Germinal center (tissue), 1 donor: ENCODE measurements around the gene BRD4.

Experiments
- DNase-seq: peaks from one replicate; pipeline ENCODE4 v3.0.0; 2012; ENCODE audit warnings: mixed read lengths, low spot score

The BRD4 gene

DNA sequence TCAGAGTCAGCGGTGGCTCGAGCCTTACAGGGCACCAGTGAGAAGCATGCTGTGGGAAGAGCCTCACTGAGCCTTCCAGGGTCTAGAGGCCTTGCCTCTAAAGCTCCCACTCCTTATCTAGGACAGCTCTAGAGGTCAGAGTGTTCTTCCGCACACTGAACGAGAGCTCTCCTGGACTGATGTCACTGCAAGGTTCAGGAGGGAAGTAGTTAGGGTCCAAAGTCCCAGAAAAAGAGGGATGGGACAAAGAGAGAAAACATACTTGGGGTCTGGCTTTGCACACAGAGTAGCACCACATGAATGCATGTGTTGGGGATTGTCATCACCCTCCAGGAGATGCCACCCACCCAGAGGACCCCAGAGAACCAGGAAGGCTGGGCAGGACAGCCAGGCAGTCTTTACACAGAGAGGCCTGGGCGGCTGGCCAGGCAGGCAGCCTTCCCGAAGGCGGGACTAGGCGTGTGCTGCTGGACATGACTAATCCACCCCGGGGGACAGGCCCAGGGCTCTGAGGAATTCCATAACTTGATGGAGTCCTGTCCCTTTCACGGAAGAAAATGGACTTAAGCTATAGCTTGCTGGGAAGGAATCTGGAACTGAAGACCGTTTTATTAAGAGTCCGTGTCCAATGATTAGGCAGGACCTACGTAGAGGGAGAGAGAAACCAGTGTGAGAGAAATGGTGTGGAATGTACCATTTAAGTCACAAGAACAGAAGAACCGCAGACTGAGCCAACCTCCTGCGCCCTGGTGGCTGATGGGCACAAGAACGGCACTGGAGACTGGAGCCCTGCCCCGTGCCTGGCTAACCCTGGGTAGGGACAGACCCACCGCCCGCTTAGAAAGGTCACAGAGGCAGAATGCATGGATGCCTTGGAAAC lies 83.5 kb downstream of the BRD4 start:
- DNase-seq: no peak

DNA sequence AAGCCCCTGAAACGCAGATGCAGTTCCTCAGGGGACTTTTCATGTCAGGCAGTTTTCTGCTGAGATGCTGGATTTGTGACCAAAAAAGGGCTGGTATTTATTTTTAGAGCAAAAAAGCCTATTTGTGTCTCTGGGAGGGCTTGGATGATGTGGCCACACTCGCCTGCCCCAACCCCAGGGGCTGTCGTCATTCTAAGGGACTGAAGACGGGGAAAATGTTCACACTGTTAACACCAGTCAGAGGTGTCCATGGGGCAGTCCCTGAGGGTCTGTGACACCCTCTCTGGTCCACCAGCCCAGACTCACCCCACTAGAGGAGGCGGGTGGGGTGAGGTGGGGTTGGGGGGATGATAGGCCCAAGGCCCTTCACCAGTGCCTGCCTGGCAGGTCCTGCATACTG lies 84.2 kb downstream of the BRD4 start:
- DNase-seq: no peak

DNA sequence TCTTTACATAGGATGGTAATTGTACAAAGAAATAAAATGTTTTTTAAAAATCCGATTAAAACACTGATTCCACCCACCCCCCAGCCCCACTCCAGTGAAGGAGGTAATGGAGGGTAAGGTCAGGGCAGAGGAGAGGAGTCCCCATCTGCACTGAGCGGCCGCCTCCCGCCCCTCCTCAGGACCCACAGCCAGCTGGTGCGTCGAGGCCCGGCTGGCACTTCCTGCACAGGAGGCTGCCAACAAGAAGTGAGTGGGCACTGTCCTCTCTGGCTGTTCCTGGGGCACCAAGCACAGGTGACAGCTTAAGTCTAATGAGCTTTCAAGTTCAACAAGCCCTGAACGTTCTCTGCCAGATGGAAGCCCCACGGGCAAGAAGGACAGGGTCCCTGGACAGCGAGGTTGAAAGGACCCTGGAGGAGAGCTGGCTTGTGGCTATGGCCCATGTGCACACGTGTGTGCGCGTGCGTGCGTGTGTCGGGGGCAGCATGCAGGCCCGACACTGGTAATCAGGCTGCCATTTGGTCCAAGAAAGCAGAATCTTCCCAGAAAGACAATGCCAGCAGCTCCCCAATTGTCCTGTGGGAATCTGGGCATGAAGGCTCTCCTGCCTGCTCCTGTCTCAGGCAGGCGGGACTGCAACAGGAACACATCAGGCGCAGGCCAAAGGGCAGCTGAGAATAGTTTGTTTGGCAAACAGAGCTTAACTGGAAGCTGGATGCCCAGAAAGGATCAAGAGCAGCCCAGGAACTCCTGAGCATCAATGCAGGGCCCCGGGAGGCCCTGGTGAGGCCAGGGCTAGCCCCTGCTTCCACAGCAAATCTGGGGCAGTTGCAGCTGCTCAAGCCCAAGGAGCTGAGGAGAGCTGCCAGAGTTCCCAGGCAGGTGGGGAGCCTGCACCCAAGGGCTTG lies 85.0 kb downstream of the BRD4 start:
- DNase-seq: no peak

DNA sequence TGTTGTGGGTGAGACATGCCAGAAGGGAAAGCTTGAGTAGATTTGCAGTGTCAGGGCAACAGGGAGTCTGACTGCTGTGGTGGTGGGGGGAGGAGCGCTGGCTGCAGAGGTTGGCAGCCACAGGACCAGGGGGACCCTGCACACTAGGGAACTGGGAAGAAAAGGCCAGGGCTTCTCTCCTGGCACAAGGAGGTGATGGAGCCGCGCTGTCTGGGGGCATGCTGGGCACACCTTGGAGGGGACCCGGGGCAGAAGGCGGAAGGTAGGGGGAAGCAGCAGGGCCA lies 86.2 kb downstream of the BRD4 start:
- DNase-seq: no peak

DNA sequence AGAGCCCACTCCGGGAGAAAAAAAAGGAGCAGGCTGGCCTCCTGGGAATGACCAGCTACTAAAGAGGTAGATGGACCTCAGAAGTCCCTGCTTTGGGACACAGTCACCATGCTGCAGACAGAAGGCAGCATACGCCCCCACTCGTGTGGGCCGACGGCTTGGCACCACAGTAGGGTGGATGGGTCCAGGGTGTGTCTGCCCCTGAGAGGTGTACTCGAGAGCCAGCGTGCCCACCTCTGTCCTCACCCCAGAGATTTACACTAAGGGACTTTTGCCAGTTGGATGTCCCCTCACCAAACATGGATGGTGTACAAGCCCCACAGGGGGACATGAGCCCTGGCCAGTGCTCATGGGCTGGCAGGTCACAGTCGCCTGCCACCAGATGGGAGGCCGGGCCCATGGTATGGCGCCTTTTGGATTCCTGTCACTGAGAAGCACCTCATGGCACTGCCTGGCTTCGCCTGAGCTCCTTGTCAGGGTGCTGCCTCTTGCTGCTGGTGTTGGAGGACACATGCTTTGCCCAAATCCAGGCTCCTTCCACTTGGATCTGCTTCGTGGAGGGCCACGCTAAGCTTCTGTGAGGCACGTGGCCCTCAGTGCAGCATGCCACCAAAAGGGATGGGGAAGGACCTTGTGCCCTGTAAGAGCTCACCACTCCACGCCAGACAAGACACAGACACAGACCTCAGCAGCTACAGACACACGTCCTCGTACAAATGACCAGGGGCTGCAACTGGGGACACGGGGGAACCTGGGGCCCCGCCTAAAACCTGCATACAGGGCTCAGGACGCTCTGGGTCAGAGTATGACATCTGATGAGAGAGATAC lies 86.8 kb downstream of the BRD4 start:
- DNase-seq: no peak

DNA sequence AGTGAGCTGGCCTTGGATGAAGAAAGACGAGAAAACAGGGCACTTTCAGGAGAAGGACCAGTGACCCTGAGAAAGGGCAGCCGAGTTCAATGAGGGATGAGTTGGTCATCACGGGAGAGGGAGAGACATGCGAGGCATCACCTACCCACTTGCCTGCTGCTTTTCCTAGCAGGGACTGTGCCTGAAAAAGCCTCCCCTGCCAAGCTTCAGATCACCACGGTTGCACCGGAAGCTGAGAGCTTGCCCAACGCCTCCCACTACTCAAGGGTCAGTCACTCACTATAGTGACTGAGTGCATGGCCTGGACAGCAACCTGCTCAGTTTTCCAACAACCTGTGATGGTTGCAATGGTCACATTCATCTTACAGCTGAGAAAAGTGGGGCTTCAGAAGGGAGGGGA lies 87.5 kb downstream of the BRD4 start:
- DNase-seq: no peak

DNA sequence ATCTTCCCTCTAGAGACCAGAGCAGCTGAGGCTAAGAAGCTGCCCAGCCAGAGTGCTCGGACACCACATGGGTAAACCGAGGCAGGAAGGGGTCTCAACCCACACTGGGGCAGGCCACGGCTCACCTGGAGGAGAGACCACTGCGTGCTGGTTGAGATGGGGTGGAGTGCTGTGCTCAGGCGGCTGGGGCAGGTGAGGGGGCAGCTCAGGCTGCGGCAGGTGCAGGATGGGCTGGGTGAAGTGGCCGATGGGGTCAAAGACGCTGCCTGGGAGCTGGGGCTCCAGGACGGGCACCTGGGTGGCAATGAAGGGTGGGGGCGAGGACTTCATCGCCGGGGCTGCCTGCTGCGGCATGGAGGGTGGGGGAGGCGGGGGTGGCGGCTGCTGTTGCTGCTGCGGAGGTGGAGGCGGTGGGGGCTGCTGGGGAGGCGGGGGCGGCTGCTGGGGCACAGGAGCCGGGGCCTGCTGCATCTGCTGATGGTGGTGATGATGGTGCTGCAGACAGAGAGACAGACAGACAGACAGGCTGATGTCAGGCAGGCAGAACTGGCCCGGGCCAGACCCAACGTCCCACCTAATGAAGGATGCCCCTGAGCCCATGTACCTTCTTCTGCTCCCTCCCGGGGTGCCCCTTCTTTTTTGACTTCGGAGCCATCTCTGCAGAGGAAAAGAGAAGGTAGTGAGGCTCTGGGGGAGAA lies 88.1 kb downstream of the BRD4 start:
- no peak for DNase-seq

DNA sequence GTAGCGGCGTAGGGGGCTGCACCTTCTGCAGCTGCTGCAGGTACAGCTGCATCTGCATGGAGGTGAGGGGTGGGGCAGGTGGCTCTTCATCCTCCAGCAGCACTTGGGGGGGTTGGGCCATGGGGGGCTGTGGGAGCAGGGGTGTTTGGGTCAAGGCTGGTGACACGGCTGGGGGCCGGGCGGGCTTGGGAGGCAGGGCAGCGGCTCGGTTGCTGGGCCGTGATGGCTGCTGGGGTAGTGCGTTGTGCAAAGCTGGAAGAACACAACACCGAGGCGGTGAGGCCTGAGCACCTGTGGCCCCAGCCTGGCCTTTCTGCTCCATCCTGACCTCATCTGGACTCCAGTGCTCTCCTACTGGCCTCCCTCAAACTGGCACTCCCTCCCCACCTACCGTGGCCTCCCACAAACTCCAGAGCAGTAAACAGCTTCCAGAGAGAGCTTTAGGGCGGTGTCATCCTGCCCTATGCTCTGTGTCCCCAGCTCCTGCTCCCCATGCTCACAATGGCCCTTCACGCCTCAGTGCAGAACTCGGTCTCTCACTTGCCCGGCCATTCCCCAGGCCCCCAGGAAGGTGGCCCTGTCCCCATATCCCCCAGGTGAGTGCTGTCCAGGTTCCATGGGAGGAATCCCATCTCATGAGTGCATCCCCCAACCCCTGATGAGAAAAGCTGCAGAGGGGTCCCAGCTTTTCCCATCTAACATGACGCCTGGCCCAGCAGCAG lies 88.9 kb downstream of the BRD4 start:
- DNase-seq: no peak

DNA sequence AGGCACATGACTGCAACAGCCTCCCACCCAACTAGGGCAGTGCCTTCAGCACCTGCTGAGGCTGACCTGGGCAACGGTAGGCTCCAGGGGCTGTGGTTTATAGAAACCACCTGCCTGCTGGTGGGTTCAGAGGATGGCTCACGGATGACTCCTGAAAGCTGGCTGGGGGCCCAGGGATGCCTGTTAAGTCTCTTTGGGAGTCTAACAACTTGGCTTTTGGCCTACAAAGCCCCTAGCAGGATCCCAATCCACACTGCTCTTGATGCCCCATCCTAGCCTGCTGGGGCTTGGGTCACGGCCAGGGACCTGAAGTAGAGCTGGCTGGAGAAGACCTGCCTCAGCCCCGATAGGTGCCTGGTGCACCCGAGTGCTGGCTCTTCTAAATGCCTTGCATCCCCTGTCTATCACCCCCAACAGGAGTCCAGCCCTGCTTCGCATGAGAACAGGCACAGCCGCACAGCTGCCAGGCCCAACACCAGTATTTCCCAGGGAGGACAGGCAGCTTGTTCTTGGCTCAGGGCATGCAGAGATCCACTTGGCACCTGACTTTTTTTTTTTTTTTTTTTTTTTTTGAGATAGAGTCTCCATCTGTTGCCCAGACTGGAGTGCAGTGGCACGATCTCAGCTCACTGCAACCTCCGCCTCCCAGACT lies 91.0 kb downstream of the BRD4 start:
- no peak for DNase-seq

DNA sequence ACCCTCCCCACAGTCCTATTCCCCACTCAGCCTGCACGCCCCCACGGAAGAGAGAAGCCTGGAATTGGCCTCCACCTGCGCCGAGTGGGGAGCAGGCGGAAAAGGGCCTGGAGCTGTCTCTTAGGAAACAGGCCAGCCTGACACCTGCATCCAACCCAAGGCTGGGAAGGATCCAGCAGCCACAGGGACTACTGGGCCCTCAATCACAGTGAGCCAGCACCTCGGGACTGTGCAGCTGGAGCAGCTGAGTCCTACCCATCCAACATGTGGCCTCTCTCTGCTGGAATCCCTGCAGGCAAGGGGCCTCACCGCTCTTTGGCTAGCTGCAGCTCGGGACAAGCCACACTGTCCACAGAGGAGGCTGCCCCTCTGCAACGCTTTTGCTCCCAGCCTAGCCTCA lies 91.8 kb downstream of the BRD4 start:
- DNase-seq: no peak

DNA sequence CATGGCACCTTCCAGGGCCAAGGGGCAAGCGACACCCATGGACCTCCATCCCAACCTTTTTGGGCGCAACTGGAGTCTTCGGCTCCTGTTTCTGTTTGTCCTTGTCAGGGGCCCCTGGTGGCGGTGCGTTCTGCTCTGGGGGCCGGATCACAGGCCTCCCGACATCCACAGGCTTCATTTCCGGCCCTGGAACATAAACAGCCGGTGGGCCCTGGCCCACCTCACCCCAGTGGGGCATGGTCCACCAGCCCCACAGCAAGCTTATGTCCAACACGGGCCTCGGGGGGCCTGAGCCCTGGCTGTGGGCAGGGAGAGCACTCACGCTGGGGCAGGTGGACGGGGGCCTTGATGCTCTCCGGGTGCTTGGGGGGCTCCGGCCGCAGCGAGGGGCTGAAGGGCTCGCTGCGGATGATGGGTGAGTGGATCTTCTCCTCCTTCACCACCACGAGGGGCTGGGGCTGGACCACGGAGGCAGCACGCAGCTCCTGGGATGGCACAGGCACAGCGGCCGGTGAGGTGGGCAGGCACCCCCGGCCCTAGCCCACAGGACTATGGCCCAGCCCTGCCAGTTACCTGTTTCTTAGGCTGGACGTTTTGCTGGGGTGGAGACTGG lies 92.9 kb downstream of the BRD4 start:
- DNase-seq: no peak

DNA sequence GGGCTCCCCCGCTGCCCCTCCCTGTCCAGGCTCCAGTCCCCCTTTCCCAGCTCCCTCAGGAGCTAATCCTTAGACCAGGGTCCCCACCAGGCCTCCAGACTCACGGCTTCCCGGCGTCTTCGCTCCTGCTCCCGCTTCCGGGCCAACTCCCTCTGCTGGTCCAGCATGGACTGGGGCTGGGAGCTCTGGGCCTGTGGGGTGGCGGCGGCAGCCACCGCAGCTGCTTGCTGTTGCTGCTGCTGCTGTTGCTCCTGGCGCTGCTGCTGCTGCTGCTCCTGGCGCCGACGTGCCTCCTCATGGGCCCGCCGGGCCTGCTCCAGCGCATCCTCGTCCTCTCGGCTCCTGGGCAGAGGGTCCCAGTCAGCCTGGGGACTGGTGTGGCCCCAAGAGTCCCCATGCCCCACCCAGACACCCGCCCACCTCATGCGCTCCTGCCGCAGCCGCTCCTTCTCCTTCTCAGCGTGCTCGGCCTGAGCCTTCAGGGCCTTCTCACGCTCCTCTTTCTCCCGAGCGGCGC lies 93.6 kb downstream of the BRD4 start:
- no peak for DNase-seq

DNA sequence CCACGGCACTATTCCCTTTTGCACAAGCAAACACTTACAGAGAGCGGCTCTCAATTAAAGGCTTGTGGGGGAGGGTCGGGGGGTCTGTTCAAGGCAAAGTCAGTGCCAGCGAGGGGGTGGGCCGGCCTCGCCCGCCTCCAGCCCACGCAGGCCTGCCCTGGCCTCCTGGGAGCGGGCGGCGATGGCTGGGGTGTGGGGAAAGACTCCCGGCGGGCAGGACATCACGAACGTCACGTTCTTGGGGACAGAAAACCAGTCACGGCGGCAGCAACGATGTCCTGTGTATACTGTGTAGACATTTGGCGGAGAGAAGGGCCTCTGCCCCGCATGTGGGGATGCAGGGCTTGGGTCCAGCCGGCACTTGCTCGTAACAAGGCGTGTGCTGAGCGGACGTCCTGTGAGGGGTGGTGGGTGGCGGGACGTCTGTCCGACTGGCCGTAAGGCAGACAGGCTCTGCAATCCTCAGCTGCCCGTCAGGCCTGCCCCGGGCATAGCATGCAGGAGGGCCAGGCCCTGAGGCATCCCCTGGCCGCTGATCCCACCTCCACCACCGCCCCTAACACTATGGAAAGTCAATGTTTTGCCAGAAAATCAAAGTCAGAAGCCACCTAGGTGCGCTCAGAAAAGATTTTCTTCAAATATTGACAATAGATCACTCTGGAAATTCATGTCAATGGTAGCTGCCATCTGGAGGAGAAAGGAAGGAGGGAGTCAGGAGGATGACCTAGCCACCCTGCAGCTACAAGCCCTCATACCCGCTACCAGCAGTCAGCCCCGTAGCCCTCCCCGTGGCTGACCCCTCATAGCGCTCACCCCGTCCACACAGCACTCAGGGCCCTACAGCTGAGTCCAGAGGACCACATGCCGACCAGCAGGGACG lies 94.3 kb downstream of the BRD4 start:
- no peak for DNase-seq

DNA sequence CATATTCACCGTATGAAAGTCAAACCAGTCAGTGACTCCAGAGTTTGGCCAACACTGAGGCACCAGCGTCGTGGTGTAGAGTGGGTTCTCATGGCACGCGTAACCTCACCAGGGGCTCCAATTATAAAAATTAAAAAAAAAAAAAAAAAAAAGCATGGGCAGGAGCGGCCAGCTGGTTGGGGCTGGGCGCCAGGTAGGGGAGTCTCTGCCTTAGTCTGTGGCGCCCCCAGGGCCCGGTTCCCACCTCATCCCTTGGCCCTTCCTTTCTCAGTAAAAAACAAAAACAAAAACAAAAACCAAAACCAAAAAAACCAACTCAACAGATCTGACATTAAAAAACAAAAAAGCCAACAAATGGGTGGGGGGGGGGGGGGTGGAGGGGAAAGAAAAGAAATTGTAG lies 95.5 kb downstream of the BRD4 start:
- no peak for DNase-seq

DNA sequence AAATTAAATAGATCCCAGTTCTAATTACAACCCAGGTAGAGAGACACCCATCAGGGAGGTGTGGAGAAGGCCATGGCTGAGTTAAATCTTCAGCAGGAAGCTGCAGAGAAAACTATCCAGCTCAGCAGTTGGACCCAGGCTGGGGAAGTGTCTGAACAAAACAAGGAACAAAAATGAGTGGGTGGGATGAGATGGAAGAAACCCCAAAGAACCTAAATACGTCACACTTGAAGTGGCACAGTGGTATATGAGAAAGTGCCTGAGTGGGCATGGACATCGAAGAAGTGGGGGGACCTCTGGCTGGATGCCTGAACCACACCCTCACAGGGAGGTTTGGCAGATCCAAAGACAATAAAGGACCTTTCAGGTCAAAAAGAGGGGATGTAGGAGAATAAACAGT lies 96.6 kb downstream of the BRD4 start:
- DNase-seq: no peak

DNA sequence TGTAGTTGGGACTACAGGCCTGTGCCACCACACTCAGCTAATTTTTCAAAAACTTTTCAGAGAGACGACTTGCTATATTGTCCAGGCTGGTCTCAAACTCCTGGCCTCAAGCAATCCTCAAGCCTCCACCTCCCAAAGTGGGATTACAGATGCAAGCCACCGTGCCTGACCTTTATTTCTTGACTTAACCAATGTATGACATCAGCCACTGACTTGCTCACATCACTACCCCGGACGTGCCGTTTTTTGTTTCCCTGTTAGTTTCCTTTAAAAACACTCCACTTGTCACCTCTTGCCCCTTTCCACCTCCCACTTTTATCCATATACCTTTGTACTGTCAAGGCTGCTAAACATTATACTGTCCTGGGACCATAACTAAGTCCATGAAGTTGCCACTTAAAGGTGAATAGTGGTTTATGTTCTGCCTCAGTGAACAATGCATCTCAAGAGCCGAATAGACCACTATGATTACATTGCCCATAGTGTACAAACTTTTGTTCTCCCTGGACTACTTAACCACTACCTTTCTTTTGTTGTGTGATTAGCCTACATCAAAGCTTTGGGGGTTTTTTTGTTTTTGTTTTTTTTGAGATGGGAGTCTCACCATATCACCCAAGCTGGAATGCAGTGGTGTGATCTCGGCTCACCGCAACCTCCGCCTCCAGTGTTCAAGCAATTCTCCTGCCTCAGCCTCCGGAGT lies 97.8 kb downstream of the BRD4 start:
- DNase-seq: no peak

DNA sequence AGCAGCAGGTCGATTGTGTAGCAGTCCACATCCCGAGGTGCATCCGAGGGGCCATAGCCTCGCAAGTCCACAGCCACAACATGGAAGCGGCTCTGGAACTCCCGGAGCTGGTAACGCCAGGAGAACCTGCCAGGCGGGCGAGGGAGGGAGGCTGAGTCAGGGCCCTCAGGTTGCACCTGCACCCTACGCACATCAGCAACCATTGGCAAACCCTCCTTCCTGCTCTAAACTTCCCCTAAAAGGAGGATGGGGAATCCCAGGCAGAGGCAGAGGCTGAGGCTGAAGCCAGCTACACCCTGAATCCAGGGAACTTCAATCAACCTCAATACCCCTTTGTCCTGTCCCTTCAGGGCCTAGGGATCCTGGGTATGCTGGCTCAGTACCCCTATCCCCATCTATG lies 101.1 kb downstream of the BRD4 start:
- DNase-seq: no peak

DNA sequence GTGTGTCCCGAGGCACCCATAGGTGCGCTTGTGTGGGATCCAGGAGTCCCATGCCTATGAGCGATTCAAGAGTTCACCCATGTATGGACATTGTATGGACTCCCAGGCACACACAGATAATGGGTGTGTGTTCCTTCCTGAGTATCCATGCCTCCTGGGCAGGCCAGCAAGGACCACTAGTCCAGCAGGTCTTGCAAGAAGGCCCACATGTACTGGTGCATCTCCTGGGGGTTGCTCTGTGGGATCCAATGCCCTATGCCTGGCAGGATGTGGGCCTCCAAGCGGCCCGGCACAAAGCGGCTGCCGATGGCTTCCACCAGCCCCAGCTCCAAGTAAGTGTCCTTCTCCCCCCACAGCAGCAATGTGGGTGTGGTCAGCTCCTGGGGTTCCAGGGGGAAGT lies 105.1 kb downstream of the BRD4 start:
- no peak for DNase-seq
